HepG2 (cell line): ENCODE results near the gene OSM. TPM values are rescaled to one million over a fixed set of nuclear protein-coding genes. Genes with fewer than 3 reads are reported as not detected.

ENCODE experiments used
- CBX1 ChIP-seq: IDR thresholded peaks from one replicate; pipeline ENCODE4 v1.6.1; 2016; ENCODE audit warnings: antibody characterized with exemption, low read depth
- GABPA ChIP-seq, 2 experiments: IDR thresholded peaks; 2 replicates each; pipeline ENCODE4 v1.6.1; 2011 to 2016; ENCODE audit warnings: low read depth in 2 of 2, low read length in 1 of 2, missing biosample characterization in 1 of 2, missing genetic modification characterization in 1 of 2
- GLI4 ChIP-seq: sonication (generic); formaldehyde crosslinking; IDR thresholded peaks from 2 replicates; pipeline ENCODE4 v1.5.1; 2020; ENCODE audit warnings: missing genetic modification reagents, mild to moderate bottlenecking, moderate library complexity, borderline replicate concordance
- GTF3A ChIP-seq: sonication (generic); formaldehyde crosslinking; conservative IDR thresholded peaks from 2 replicates; pipeline ENCODE4 v1.4.0; 2020; ENCODE audit warnings: mild to moderate bottlenecking, missing genetic modification reagents
- HMG20B ChIP-seq: conservative IDR thresholded peaks from 2 replicates; pipeline ENCODE4 v1.6.1; 2016; ENCODE audit warnings: missing genetic modification reagents, missing compliant biosample characterization
- HOXA5 ChIP-seq: sonication (generic); formaldehyde crosslinking; IDR thresholded peaks from 2 replicates; pipeline ENCODE4 v1.4.0; 2020; ENCODE audit warnings: missing genetic modification reagents
- KMT2A ChIP-seq: sonication (generic); formaldehyde crosslinking; IDR thresholded peaks from 2 replicates; pipeline ENCODE4 v1.4.0; 2020; ENCODE audit warnings: missing genetic modification reagents
- MEIS2 ChIP-seq: sonication (generic); formaldehyde crosslinking; IDR thresholded peaks from 2 replicates; pipeline ENCODE4 v1.9.0; 2021; ENCODE audit warnings: mild to moderate bottlenecking, missing genetic modification reagents
- SIX1 ChIP-seq: sonication (generic); formaldehyde crosslinking; IDR thresholded peaks from 2 replicates; pipeline ENCODE4 v1.4.0; 2020; ENCODE audit warnings: missing genetic modification reagents, borderline replicate concordance
- ZBTB43 ChIP-seq: sonication (generic); formaldehyde crosslinking; conservative IDR thresholded peaks from 2 replicates; pipeline ENCODE4 v1.4.0; 2020; ENCODE audit warnings: missing genetic modification reagents
- ZNF598 ChIP-seq: sonication (generic); formaldehyde crosslinking; IDR thresholded peaks from 2 replicates; pipeline ENCODE4 v1.5.1; 2020; ENCODE audit warnings: mild to moderate bottlenecking, missing genetic modification reagents, borderline replicate concordance
- ZNF672 ChIP-seq: sonication (generic); formaldehyde crosslinking; IDR thresholded peaks from 2 replicates; pipeline ENCODE4 v1.8.1; 2022; ENCODE audit warnings: missing genetic modification reagents
- ZNF841 ChIP-seq: sonication (generic); formaldehyde crosslinking; IDR thresholded peaks from 2 replicates; pipeline ENCODE4 v1.8.1; 2023; ENCODE audit warnings: missing genetic modification reagents, borderline replicate concordance
- polyA plus RNA-seq, 8 experiments: library from polyadenylated mRNA; depleted of rRNA in 3 of 8; stranded (reverse) in 7 of 8; unstranded in 1 of 8; fragments of >200 nt; fragmentation: Illumina TruSeq in 4 of 8; extraction: Trizol in 4 of 8; gene quantifications; 2 replicates each; pipeline versions ENCODE4 v1.2.1 to v1.2.3, GENCODE V29; 2011 to 2016; ENCODE audit warnings: low read depth in 4 of 8, missing spikeins in 1 of 8, mixed read lengths in 1 of 8; ENCODE audit not compliant: insufficient read depth in 1 of 8
- total RNA-seq, 5 experiments: library from RNA; depleted of rRNA; stranded (reverse); fragments of >200 nt; fragmentation: Illumina TruSeq; extraction: Trizol; gene quantifications; 2 replicates each; pipeline ENCODE4 v1.2.3, GENCODE V29; 2016; ENCODE audit warnings: low read depth in 1 of 5
- TF ChIP-seq, protein P1 (sequence below): IDR thresholded peaks from 2 replicates; pipeline ENCODE4 v1.6.1; 2016; ENCODE audit warnings: control low read depth
- TF ChIP-seq, protein P2 (sequence below), 2 experiments: IDR thresholded peaks; 2 replicates each; pipeline ENCODE4 v1.6.1; 2011 to 2012; ENCODE audit warnings: low read length in 2 of 2, borderline replicate concordance in 1 of 2, low read depth in 1 of 2, mild to moderate bottlenecking in 1 of 2, moderate library complexity in 1 of 2
- TF ChIP-seq, protein P3 (sequence below): sonication (generic); formaldehyde crosslinking; IDR thresholded peaks from 2 replicates; pipeline ENCODE4 v1.8.1; 2023; ENCODE audit warnings: mild to moderate bottlenecking, moderate library complexity, missing genetic modification reagents
- TF ChIP-seq, protein P4 (sequence below): sonication (generic); formaldehyde crosslinking; IDR thresholded peaks from 2 replicates; pipeline ENCODE4 v1.4.0; 2020; ENCODE audit warnings: mild to moderate bottlenecking, missing genetic modification reagents, borderline replicate concordance
- TF ChIP-seq, protein P5 (sequence below): sonication (generic); formaldehyde crosslinking; IDR thresholded peaks from 2 replicates; pipeline ENCODE4 v1.8.0; 2022; ENCODE audit warnings: missing genetic modification reagents, mild to moderate bottlenecking, inconsistent platforms, borderline replicate concordance

OSM gene
- total and polyA plus RNA-seq, 2 of the 13 experiments (the other 11 are each of a cell fraction or from before 2014, with no cell fraction given): not detected

DNA sequence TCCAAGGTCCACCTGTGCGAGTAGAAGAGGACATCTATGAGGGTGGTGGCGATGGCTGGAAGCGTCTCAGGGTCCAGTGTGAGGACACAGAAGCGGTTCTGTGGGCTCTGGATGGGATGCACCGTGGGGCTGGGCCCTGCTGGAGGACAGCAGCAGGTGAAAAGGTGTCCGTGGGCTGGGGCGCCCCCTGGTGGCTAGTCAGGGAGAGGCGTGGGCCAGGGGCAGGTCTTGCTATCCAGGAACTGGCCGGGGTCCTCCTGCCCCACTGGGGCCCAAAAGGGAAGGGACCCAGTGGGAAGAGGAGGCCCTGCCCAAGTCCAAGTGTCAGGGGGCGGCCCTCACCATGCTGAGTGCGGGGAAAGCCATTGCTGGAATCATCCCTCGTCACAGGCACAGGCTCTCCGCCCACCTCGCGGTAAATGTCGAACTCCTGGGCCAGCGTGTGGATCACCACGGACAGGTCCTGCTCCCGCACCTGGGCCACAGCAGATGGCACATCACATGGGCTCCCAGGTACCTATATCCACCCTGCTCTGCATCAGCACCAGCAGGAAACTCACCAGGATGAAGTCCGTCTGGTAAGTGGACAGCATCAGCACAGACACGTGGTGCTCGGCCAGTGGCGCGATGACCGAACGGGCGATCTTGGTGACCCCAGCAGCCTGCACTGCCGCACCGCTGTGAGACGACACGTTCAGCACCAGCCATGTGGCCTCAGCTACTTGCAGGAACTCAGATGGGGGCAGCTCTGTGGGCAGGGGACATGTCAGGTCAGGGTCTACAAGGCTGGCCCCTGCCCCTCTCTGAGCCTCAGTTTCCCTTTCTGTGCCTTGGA is 20.4 kb upstream of the OSM start (continued):
- TF ChIP-seq CBX1: no peak
- TF ChIP-seq KMT2A (CRISPR knock-in tag): no peak
- no peak for TF ChIP-seq GTF3A (CRISPR knock-in tag)
- TF ChIP-seq GABPA (IDR thresholded peaks at IDR 0.05; ENCODE audit: low read depth, low read length): no peak
- no peak for TF ChIP-seq GABPA (CRISPR knock-in tag; IDR thresholded peaks at IDR 0.05; ENCODE audit: low read depth)
- no peak for TF ChIP-seq HOXA5 (CRISPR knock-in tag)
- no peak for TF ChIP-seq ZNF672 (CRISPR knock-in tag)
- no peak for TF ChIP-seq ZBTB43 (CRISPR knock-in tag)
- TF ChIP-seq ZNF841 (CRISPR knock-in tag): no peak
- no peak for TF ChIP-seq HMG20B (CRISPR knock-in tag)
- TF ChIP-seq, protein P1, sequence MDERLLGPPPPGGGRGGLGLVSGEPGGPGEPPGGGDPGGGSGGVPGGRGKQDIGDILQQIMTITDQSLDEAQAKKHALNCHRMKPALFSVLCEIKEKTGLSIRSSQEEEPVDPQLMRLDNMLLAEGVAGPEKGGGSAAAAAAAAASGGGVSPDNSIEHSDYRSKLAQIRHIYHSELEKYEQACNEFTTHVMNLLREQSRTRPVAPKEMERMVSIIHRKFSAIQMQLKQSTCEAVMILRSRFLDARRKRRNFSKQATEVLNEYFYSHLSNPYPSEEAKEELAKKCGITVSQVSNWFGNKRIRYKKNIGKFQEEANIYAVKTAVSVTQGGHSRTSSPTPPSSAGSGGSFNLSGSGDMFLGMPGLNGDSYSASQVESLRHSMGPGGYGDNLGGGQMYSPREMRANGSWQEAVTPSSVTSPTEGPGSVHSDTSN (CRISPR knock-in tag): no peak
- TF ChIP-seq GLI4: no peak
- no peak for TF ChIP-seq SIX1 (CRISPR knock-in tag)
- 0 out of 2 replicates have a peak, but pooled peaks have one; percentile 4 for TF ChIP-seq ZNF598
- TF ChIP-seq, protein P2, sequence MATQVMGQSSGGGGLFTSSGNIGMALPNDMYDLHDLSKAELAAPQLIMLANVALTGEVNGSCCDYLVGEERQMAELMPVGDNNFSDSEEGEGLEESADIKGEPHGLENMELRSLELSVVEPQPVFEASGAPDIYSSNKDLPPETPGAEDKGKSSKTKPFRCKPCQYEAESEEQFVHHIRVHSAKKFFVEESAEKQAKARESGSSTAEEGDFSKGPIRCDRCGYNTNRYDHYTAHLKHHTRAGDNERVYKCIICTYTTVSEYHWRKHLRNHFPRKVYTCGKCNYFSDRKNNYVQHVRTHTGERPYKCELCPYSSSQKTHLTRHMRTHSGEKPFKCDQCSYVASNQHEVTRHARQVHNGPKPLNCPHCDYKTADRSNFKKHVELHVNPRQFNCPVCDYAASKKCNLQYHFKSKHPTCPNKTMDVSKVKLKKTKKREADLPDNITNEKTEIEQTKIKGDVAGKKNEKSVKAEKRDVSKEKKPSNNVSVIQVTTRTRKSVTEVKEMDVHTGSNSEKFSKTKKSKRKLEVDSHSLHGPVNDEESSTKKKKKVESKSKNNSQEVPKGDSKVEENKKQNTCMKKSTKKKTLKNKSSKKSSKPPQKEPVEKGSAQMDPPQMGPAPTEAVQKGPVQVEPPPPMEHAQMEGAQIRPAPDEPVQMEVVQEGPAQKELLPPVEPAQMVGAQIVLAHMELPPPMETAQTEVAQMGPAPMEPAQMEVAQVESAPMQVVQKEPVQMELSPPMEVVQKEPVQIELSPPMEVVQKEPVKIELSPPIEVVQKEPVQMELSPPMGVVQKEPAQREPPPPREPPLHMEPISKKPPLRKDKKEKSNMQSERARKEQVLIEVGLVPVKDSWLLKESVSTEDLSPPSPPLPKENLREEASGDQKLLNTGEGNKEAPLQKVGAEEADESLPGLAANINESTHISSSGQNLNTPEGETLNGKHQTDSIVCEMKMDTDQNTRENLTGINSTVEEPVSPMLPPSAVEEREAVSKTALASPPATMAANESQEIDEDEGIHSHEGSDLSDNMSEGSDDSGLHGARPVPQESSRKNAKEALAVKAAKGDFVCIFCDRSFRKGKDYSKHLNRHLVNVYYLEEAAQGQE (IDR thresholded peaks at IDR 0.05; ENCODE audit: borderline replicate concordance in 1 of 2, low read depth in 1 of 2, low read length in 2 of 2): no peak
- TF ChIP-seq MEIS2: no peak; the same call in 1 of the 2 replicates
- TF ChIP-seq, protein P3, sequence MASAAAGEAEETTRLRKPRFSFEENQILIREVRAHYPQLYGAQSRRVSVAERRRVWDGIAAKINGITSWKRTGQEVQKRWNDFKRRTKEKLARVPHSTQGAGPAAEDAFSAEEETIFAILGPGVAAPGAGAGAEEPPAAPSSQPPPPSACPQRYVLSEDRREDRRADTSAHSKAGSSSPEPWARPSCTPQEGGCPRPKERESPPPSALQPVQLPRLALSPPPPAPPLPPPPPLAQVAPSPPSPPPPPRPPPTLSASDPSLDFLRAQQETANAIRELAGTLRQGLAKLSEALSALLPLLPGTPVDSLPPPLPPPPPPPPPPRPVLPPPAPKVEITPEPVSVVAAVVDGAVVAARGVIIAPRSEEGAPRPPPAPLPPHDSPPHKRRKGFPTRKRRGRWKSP: no peak
- TF ChIP-seq, protein P4, sequence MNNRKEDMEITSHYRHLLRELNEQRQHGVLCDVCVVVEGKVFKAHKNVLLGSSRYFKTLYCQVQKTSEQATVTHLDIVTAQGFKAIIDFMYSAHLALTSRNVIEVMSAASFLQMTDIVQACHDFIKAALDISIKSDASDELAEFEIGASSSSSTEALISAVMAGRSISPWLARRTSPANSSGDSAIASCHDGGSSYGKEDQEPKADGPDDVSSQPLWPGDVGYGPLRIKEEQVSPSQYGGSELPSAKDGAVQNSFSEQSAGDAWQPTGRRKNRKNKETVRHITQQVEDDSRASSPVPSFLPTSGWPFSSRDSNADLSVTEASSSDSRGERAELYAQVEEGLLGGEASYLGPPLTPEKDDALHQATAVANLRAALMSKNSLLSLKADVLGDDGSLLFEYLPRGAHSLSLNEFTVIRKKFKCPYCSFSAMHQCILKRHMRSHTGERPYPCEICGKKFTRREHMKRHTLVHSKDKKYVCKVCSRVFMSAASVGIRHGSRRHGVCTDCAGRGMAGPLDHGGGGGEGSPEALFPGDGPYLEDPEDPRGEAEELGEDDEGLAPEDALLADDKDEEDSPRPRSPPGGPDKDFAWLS (CRISPR knock-in tag): no peak
- TF ChIP-seq, protein P5, sequence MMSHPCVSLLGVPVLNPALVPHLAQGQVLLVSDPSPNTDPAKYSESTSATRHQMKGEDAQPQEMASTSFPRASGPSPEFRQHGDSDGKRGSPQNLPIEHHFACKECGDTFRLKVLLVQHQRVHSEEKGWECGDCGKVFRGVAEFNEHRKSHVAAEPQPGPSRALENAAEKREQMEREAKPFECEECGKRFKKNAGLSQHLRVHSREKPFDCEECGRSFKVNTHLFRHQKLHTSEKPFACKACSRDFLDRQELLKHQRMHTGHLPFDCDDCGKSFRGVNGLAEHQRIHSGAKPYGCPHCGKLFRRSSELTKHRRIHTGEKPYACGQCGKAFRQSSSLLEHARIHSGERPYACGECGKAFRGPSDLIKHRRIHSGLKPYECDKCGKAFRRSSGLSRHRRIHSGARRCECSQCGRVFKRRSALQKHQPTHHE: no peak
